GM19099 (cell line): ENCODE data around the gene NADSYN1.
"Not testable (repeated sequence)": the region's sequence is repeated elsewhere in the genome, so short reads cannot be mapped to it uniquely, and the experiment has no call there.

Source experiments
- POLR2A ChIP-seq: IDR thresholded peaks from 3 replicates; pipeline ENCODE4 v1.6.1; 2011; ENCODE audit warnings: low read depth; ENCODE audit not compliant: insufficient read length; ENCODE audit errors: extremely low read depth

Gene NADSYN1

DNA sequence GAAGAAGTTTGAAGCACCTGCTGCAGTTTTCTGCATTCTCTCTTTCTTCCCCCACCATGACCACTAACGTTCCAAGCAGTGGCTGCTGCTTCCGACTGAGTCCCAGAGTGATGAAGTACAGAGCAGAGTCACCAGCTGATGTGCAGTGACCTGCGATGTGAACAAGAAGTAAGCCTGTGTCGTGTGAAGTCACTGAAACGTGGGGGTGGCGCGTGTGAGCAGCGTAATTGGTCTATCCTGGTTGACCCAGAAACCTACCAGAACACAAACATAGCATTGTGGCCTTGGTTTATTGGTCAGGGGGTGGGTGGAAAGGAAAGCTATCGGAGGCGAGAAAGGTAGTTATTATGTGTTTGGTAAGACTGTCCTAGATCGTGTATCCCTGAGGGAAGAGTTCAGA lies 77.6 kb downstream of the NADSYN1 start:
- no peak for TF ChIP-seq POLR2A

DNA sequence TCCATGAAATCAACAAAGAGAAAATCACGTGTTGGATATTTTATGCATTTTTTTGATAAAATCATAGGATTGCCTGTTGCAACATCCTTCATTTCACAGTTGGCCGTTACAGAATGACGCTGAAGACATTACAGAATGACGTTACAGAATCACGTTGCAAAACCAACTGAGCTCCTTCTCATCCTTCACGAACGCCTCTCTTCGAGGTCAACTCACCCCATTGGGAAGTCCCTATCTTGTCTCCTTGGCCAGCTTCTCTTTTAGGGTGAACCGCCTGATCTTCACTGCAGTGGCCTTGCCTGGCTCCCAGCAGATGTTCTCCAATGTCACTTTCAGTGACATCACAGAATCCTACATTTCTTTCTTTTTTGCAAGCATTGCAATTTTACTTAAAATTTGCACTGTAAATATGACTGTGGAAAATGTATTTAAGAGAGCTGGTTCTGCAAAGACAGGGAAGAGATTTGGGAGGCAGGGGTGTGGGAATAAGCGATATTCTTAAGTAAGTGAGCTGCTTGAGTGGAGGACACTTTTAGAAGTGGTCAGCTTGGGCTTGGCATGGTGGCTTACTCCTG lies 79.1 kb downstream of the NADSYN1 start:
- no peak for TF ChIP-seq POLR2A

DNA sequence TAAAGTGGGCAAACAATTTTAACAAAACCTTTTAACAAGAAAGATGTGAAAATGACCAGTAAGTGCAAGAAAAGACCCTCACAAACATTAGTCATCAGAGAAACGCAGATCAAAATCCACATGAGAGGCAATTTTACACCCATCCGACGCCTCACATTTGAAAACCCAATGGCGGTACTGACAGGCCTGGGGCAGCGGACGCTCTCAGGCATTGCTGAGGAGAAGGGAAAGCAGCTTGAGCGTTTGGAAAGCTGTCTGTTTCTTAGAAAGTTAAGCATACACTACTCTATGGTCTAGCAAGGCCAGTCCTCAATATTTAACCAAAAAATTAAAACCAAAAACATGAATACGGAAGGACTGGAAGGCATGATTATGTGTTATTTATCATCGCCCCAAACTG lies 82.8 kb downstream of the NADSYN1 start:
- no peak for TF ChIP-seq POLR2A

DNA sequence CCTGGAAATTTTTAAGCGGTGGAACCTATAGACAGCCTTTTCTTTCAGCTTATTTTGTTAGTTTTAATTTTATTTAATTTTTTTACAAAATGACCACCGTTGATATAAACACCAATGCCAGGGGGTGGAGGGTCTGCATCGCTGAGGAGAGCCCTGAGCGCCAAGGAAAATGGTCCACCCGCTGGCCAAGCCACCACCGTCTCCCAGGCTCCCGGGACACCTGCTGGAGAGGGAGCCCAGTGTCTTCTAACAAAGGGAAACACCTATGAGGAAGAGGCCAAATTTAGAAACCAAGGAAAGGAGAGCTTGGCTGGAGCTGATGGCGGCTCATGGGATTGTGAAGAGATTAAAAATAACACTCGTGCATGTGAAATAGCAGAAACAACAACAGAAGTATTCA lies 84.5 kb downstream of the NADSYN1 start:
- TF ChIP-seq POLR2A = no peak

DNA sequence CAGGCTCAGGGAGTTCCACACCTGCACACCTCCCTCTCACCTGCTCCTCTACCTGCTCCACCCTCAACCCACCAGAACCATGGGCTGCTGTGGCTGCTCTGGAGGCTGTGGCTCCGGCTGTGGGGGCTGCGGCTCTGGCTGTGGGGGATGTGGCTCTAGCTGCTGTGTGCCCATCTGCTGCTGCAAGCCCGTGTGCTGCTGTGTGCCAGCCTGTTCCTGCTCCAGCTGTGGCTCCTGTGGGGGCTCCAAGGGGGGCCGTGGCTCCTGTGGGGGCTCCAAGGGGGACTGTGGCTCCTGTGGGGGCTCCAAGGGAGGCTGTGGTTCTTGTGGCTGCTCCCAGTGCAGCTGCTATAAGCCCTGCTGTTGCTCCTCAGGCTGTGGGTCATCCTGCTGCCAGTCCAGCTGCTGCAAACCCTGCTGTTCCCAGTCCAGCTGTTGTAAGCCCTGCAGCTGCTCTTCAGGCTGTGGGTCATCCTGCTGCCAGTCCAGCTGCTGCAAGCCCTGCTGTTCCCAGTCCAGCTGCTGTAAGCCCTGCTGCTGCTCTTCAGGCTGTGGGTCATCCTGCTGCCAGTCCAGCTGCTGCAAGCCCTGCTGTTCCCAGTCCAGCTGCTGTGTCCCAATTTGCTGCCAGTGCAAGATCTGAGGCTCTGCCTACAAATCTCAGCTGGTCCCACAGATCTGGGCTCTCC lies 85.1 kb downstream of the NADSYN1 start, which contains the start of gene KRTAP5-8:
TSS of gene KRTAP5-8 (plus strand) at position 49 of the 689 bp plus-strand sequence. CDS start at position 80, 31 bp downstream.
- not testable (repeated sequence) for TF ChIP-seq POLR2A

DNA sequence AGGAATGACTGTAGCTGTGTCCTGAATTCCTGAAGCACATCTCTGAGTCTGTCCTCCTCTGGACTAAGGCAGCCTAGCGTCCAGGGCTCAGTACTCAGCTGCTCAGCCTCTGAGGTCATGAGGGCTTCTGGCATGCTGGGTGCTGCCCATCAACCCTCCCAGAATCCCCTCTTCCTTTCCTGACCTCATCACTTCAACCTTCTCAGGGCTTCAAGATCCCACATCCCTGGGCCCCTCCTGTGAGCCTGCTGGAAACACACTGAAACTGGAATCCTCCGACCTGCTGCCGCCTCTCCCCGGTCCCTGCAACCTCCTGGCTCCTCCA lies 85.6 kb downstream of the NADSYN1 start:
- no peak for TF ChIP-seq POLR2A

DNA sequence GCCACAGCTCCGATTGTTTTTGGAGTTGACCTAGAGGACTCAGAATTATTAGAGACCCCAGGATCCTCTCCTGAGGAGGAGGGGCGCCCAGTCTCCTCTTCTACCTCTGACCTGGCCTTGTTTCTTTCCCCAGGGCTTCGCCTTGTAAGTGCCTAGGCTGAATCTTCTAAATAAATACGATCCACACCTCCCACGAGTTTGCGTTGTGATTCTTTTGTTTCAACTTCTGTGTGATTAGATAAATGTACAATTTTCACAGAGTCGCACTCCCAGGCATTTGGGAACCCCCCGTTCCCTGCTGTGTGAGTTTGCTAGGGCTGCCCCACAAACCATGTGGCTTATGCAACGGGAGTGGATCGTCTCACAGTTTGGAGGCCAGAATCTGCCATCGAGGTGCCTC lies 86.0 kb downstream of the NADSYN1 start:
- TF ChIP-seq POLR2A = no peak

DNA sequence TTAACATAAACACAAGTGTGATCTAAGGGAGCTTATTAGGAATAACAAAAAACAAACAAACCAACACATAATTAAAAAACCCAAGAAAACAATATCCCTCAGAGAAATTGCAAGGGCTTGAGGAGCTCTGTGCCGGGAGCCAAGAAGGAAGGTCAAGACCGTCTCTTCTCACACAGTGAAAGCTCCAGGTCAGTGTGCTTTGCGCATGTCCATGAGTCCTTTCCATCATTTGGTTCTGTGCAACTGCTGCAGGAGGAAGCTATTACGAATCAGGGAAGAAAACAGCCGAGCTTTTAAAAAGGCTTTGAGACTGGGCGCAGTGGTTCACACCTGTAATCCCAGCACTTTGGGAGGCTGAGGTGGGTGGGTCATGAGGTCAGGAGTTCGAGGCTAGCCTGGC lies 89.4 kb downstream of the NADSYN1 start:
- TF ChIP-seq POLR2A = no peak

DNA sequence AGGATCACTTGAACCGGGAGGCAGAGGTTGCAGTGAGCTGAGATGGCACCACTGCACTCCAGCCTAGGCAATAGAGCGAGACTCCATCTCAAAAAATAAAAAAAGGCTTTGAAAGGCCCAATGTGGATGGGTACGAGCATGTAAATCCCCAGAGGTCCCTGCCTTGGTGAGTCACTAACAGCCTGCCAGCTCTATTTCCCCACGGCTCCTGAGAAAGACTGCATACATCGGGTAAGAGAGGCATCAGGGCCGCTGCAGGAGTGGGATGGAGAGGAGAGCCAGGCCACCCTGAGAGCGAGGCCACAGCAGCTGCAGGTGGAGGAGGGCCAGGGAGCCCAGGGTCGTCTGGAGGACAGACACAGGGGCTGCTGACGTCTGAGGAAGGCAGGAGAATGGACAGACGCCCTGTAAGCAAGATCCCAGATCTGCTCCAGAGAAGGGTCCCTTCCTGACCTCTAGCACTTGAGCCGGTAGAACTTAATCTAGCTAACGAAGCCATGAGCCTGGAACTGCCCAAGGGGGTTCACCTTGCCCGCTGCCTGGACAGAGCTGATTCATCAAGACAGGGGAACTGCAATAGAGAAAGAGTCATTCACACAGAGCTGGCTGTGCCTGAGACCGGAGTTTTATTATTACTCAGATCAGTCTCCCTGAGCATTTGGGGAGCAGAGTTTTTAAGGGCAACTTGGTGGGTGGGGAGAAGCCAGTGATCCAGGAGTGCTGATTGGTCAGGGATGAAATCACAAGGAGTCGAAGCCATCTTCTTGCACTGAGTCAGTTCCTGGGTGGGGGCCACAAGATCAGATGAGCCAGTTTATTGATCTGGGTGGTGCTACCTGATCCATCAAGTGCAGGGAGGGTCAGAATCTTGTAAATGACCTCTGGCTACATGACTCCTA lies 90.1 kb downstream of the NADSYN1 start:
- TF ChIP-seq POLR2A = no peak

DNA sequence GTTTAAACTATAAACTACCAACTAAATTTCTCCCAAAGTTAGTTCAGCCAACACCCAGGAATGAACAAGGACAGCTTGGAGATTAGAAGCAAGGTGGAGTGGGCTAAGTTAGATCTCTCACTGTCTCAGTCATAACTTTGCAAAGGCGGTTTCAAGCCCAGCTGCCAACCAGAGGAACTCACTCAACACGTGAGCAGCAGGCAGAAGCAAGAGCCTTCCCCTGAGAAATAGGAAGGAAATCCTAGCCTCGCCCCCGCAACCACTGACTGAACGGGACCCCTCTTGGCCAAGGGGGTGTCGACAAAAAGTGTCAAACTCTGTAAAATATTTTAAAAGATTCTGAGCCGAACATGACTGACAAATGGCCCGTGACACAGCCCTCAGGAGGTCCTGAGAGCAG lies 90.9 kb downstream of the NADSYN1 start:
- no peak for TF ChIP-seq POLR2A

DNA sequence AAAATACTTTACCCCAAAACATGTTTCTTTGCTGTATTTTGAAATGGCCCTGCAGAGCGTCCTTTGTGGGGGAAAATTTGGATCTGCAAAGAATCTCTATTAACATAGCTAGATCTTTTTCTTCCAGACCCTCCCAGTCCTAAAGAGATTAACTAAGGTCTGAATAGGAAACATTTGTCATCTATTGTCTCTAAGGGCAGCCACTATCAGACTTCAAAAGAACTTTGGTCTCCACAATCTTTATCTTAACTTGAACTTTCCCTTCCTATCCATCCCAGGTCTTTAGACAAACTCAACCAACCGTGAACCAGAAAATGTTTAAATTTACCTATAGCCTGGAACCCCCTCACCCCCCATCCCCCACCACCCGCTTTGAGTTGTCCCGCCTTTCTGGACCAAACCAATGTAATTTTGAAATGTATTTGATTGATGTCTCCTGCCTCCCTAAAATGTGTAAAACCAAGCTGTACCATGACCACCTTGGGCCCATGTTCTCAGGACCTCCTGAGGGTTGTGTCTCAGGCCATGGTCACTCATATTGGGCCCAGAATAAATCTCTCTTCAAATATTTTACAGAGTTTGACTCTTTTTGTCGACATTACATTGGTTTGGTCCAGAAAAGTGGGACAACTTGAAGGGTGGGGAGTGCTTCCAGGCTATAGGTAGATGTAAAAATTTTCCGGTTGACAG lies 91.7 kb downstream of the NADSYN1 start:
- no peak for TF ChIP-seq POLR2A

DNA sequence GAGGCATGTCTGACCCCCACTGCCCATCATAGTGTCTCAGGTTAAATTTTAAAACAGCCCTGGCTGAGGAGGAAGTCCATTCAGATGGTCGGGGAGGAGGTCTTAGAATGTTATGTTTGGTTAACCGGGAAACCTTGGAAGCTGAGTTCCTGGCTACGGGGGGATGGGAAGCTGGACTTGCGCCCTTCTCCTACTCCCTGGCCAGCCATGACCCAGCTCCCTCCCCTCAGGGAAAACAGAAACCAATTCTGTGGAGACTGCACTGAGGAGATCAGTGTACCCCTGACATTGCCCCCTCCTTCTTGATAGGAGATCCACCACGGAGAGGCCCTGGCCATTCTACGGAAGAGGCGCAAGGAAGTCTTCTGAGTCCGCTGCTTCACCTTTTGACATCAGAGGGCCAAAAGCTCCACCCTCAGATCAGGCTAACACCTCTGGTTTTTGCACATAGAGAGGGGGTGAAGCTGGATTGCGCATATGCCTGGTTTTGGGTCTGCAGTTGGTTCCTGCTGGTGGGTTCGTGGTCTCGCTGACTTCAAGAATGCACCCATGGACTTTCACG lies 92.5 kb downstream of the NADSYN1 start:
- TF ChIP-seq POLR2A = no peak

DNA sequence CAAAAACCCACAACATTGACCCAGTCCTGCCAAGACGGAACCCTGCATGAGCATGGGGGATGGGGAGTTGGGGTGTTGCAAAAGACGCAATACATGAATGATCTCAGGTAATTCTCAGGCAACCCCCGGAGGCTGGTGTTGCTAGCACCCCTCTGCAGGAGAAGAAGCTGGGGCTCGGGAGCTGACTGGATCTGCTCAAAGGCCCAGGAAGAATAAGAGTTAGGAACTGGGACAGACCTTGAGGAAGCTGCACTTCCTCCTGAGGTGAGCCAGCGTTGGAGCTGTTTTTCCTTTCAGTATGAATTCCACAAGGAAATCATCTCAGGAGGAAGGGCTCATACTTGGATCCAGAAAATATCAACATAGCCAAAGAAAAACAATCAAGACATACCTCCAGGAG lies 95.1 kb downstream of the NADSYN1 start, which contains the start of gene KRTAP5-9:
TSS of gene KRTAP5-9 (plus strand) at position 301 of the 400 bp plus-strand sequence. CDS start 238 bp downstream, outside the sequence.
- TF ChIP-seq POLR2A = no peak

DNA sequence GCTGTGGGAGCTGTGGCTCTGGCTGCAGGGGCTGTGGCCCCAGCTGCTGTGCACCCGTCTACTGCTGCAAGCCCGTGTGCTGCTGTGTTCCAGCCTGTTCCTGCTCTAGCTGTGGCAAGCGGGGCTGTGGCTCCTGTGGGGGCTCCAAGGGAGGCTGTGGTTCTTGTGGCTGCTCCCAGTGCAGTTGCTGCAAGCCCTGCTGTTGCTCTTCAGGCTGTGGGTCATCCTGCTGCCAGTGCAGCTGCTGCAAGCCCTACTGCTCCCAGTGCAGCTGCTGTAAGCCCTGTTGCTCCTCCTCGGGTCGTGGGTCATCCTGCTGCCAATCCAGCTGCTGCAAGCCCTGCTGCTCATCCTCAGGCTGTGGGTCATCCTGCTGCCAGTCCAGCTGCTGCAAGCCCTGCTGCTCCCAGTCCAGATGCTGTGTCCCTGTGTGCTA lies 95.7 kb downstream of the NADSYN1 start:
- no peak for TF ChIP-seq POLR2A
